Measurements from ENCODE around the gene ADAMTS8.

The ADAMTS8 gene

DNA sequence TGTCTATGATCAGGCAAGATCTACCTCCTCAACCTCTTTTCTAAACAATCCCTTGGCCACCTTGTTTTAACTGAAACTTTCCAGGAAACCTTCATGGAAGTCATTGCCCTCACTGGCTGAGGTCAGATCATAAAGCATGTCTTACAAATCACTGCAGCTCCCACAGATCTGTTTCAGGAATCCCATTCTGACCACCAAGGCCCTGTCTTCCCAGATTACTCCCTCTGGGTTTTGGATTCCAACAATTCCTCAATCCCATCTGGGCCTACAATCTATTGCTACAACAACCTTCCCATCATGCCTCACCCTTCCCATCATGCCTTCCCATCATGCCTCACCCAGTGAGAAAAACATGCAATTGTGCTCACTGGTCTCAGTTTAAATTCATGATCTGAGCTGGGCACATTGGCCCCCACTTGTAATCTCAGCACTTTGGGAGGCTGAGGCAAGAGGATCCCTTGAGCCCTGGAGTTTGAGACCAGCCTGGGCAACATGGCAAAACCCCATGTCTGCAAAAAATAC, 35.9 kb upstream of the ADAMTS8 start:
- Histone ChIP-seq H3K79me1 (ENCODE audit: low read depth, low read length) (no peaks in the 10 kb centered on the region), H3K27me3 (ENCODE audit: control insufficient read depth in 3 of 3, insufficient read depth in 3 of 3, low read depth in 1 of 3, low read length in 3 of 3) (no peaks in the 10 kb centered on the region), H3K4me1 (ENCODE audit: control insufficient read depth in 2 of 2, insufficient read depth in 1 of 2, low read depth in 1 of 2, low read length in 2 of 2) (no peaks in the 10 kb centered on the region), H3K27ac (replicated peaks; ENCODE audit: low read length) (no peak overlapping the region), H2BK12ac (ENCODE audit: low read length) (no peak overlapping the region), H3K4ac (ENCODE audit: low read length) (no peak overlapping the region), H2BK120ac (ENCODE audit: low read depth, low read length) (no peak overlapping the region), H2BK5ac (ENCODE audit: low read length) (no peak overlapping the region), H3K14ac (ENCODE audit: low read length) (no peak overlapping the region), H2AK5ac (ENCODE audit: low read depth, low read length) (no peak overlapping the region), H2AFZ (ENCODE audit: low read length) (no peak overlapping the region), H4K91ac (ENCODE audit: low read depth, low read length, poor library complexity) (no peak overlapping the region), H3K9ac (ENCODE audit: low read depth, low read length, poor library complexity) (no peak overlapping the region), H3K4me2 (ENCODE audit: insufficient read depth, low read length, poor library complexity, severe bottlenecking) (no peak overlapping the region), H3K18ac (ENCODE audit: low read length) (no peak overlapping the region), H3K23ac (ENCODE audit: low read depth, low read length, poor library complexity) (no peak overlapping the region), H3K4me3 (ENCODE audit: low read length in 2 of 2) (no peak overlapping the region), H3K36me3 (replicated peaks in 1 of 2; ENCODE audit: control insufficient read depth in 2 of 2, insufficient read depth in 2 of 2, low read length in 2 of 2) (peaks cover 0 to 1% of the 10 kb centered on the region in 2 donors), H4K8ac (ENCODE audit: low read depth, low read length) (no peak overlapping the region), H2BK15ac (ENCODE audit: low read length) (no peak overlapping the region), H3K9me3 (replicated peaks in 1 of 2; ENCODE audit: control insufficient read depth in 2 of 2, insufficient read depth in 1 of 2, low read depth in 1 of 2, low read length in 2 of 2) (no peaks in the 10 kb centered on the region)
- DNase-seq (ENCODE audit: low spot score) = no peak

DNA sequence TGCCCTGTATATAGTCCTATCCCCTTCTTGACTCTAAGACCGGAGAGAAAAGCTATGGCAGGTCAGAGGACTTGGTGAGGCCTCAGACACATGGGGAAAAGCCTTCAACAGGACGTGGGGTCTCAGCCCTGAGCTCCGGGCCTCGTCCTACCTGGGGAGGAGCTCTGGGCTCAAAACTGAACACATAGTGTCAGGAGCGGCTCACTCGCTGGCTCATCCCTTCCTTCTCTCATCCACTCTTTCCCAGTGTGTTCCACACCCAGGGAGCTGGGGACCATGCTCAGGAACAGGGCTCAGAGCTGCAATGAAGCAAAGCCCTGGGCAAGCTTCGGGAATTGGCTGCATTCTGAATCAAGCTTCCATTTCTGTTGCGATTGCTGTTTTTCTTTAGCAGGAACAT, 34.5 kb upstream of the ADAMTS8 start:
- H2BK120ac ChIP-seq (ENCODE audit: low read depth, low read length) = no peak overlapping the region
- H3K9ac ChIP-seq (ENCODE audit: low read depth, low read length, poor library complexity) = no peak overlapping the region
- H2BK12ac ChIP-seq (ENCODE audit: low read length) = no peak overlapping the region
- no peak overlapping the region for H2BK15ac ChIP-seq (ENCODE audit: low read length)
- H4K8ac ChIP-seq (ENCODE audit: low read depth, low read length) = no peak overlapping the region
- H3K14ac ChIP-seq (ENCODE audit: low read length) = no peak overlapping the region
- no peaks in the 10 kb centered on the region for H3K9me3 ChIP-seq (replicated peaks in 1 of 2; ENCODE audit: control insufficient read depth in 2 of 2, insufficient read depth in 1 of 2, low read depth in 1 of 2, low read length in 2 of 2)
- H3K27me3 ChIP-seq (ENCODE audit: control insufficient read depth in 3 of 3, insufficient read depth in 3 of 3, low read depth in 1 of 3, low read length in 3 of 3) = no peaks in the 10 kb centered on the region
- H2AFZ ChIP-seq (ENCODE audit: low read length) = no peak overlapping the region
- no peak overlapping the region for H3K4me2 ChIP-seq (ENCODE audit: insufficient read depth, low read length, poor library complexity, severe bottlenecking)
- H4K91ac ChIP-seq (ENCODE audit: low read depth, low read length, poor library complexity) = no peak overlapping the region
- no peak overlapping the region for H3K18ac ChIP-seq (ENCODE audit: low read length)
- no peak overlapping the region for H2BK5ac ChIP-seq (ENCODE audit: low read length)
- H3K4ac ChIP-seq (ENCODE audit: low read length) = no peak overlapping the region
- no peak for DNase-seq (ENCODE audit: low spot score)
- no peak overlapping the region for H2AK5ac ChIP-seq (ENCODE audit: low read depth, low read length)
- H3K27ac ChIP-seq (replicated peaks; ENCODE audit: low read length) = no peak overlapping the region
- no peaks in the 10 kb centered on the region for H3K4me1 ChIP-seq (ENCODE audit: control insufficient read depth in 2 of 2, insufficient read depth in 1 of 2, low read depth in 1 of 2, low read length in 2 of 2)
- peaks cover 0 to 1% of the 10 kb centered on the region in 2 donors for H3K36me3 ChIP-seq (replicated peaks in 1 of 2; ENCODE audit: control insufficient read depth in 2 of 2, insufficient read depth in 2 of 2, low read length in 2 of 2)
- H3K23ac ChIP-seq (ENCODE audit: low read depth, low read length, poor library complexity) = no peak overlapping the region
- H3K4me3 ChIP-seq (ENCODE audit: low read length in 2 of 2) = no peak overlapping the region
- no peaks in the 10 kb centered on the region for H3K79me1 ChIP-seq (ENCODE audit: low read depth, low read length)
- no CpG with 5 or more reads among the region's 8 CpGs for WGBS, 2 donors (ENCODE audit: extremely low coverage in 2 of 2, insufficient read length in 2 of 2, insufficient replicate concordance in 1 of 2)

DNA sequence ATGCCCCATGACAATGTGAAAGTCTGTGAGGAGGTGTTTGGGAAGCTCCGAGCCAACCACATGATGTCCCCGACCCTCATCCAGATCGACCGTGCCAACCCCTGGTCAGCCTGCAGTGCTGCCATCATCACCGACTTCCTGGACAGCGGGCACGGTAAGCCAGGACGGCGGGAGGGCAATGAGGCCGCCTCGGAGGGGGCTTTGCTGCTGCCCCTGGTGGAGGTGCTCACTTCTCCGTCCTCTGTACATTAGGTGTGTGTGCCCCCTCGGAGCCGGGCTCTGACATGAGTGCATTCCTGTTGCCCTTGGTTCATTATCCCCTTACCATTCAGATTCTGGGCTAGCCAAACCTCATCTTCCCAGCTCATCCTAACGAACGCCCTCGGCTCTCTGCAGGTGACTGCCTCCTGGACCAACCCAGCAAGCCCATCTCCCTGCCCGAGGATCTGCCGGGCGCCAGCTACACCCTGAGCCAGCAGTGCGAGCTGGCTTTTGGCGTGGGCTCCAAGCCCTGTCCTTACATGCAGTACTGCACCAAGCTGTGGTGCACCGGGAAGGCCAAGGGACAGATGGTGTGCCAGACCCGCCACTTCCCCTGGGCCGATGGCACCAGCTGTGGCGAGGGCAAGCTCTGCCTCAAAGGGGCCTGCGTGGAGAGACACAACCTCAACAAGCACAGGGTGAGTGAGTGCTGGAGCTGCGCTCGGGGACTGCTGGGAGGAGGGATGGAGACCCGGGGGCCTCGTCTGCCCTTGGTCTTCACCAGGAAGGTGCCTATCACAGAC, 33.9 kb upstream of the ADAMTS8 start:
- Histone ChIP-seq H3K9ac (ENCODE audit: low read depth, low read length, poor library complexity) (peak overlapping the region; percentile 44), H3K79me1 (ENCODE audit: low read depth, low read length) (no peaks in the 10 kb centered on the region), H2BK5ac (ENCODE audit: low read length) (no peak overlapping the region), H3K23ac (ENCODE audit: low read depth, low read length, poor library complexity) (peak overlapping the region; percentile 53), H3K4me1 (ENCODE audit: control insufficient read depth in 2 of 2, insufficient read depth in 1 of 2, low read depth in 1 of 2, low read length in 2 of 2) (no peaks in the 10 kb centered on the region), H2BK15ac (ENCODE audit: low read length) (no peak overlapping the region), H2BK12ac (ENCODE audit: low read length) (peak overlapping the region; percentile 48), H3K27me3 (ENCODE audit: control insufficient read depth in 3 of 3, insufficient read depth in 3 of 3, low read depth in 1 of 3, low read length in 3 of 3) (no peaks in the 10 kb centered on the region), H4K91ac (ENCODE audit: low read depth, low read length, poor library complexity) (no peak overlapping the region), H2AK5ac (ENCODE audit: low read depth, low read length) (no peak overlapping the region), H3K4ac (ENCODE audit: low read length) (no peak overlapping the region), H4K8ac (ENCODE audit: low read depth, low read length) (no peak overlapping the region), H3K4me2 (ENCODE audit: insufficient read depth, low read length, poor library complexity, severe bottlenecking) (no peak overlapping the region), H3K4me3 (ENCODE audit: low read length in 2 of 2) (no peak overlapping the region), H2BK120ac (ENCODE audit: low read depth, low read length) (no peak overlapping the region), H3K27ac (replicated peaks; ENCODE audit: low read length) (no peak overlapping the region), H2AFZ (ENCODE audit: low read length) (no peak overlapping the region), H3K18ac (ENCODE audit: low read length) (peak overlapping the region; percentile 53), H3K36me3 (replicated peaks in 1 of 2; ENCODE audit: control insufficient read depth in 2 of 2, insufficient read depth in 2 of 2, low read length in 2 of 2) (peaks cover 0 to 1% of the 10 kb centered on the region in 2 donors), H3K9me3 (replicated peaks in 1 of 2; ENCODE audit: control insufficient read depth in 2 of 2, insufficient read depth in 1 of 2, low read depth in 1 of 2, low read length in 2 of 2) (no peaks in the 10 kb centered on the region), H3K14ac (ENCODE audit: low read length) (no peak overlapping the region)
- no peak for DNase-seq (ENCODE audit: low spot score)
- no CpG with 5 or more reads among the region's 31 CpGs for WGBS, 2 donors (ENCODE audit: extremely low coverage in 2 of 2, insufficient read length in 2 of 2, insufficient replicate concordance in 1 of 2)

DNA sequence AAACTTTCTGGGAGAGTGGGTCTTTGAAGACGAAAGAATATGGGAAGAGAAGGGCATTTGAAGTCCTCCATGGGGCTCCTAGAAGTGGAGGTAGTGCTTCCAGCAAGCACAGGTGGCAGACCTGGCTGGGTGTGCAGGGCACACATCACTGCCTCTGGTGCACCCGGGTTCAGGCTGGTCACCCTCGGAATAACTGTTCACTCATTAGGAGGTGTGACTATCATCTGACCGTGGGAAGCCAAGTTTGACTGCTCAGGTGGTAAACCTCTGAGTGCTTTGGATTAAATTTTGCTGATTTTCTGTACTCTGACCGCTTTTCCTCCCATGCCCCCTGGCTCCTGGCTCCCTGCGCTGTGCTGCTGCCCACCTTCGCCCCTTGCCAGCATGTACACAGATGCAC, 31.1 kb upstream of the ADAMTS8 start:
- DNase-seq (ENCODE audit: low spot score) = no peak
- no peaks in the 10 kb centered on the region for H3K9me3 ChIP-seq (replicated peaks in 1 of 2; ENCODE audit: control insufficient read depth in 2 of 2, insufficient read depth in 1 of 2, low read depth in 1 of 2, low read length in 2 of 2)
- no CpG with 5 or more reads among the region's 7 CpGs for WGBS, 2 donors (ENCODE audit: extremely low coverage in 2 of 2, insufficient read length in 2 of 2, insufficient replicate concordance in 1 of 2)
- no peak overlapping the region for H3K9ac ChIP-seq (ENCODE audit: low read depth, low read length, poor library complexity)
- H2AK5ac ChIP-seq (ENCODE audit: low read depth, low read length) = no peak overlapping the region
- no peak overlapping the region for H3K23ac ChIP-seq (ENCODE audit: low read depth, low read length, poor library complexity)
- no peak overlapping the region for H4K91ac ChIP-seq (ENCODE audit: low read depth, low read length, poor library complexity)
- H3K4ac ChIP-seq (ENCODE audit: low read length) = no peak overlapping the region
- H3K4me3 ChIP-seq (ENCODE audit: low read length in 2 of 2) = no peak overlapping the region
- H2BK5ac ChIP-seq (ENCODE audit: low read length) = no peak overlapping the region
- H3K27me3 ChIP-seq (ENCODE audit: control insufficient read depth in 3 of 3, insufficient read depth in 3 of 3, low read depth in 1 of 3, low read length in 3 of 3) = peaks cover 0 to 2% (median 0%) of the 10 kb centered on the region in 3 experiments
- no peaks in the 10 kb centered on the region for H3K79me1 ChIP-seq (ENCODE audit: low read depth, low read length)
- H3K18ac ChIP-seq (ENCODE audit: low read length) = no peak overlapping the region
- no peaks in the 10 kb centered on the region for H3K4me1 ChIP-seq (ENCODE audit: control insufficient read depth in 2 of 2, insufficient read depth in 1 of 2, low read depth in 1 of 2, low read length in 2 of 2)
- H2BK12ac ChIP-seq (ENCODE audit: low read length) = no peak overlapping the region
- no peak overlapping the region for H3K14ac ChIP-seq (ENCODE audit: low read length)
- no peak overlapping the region for H2AFZ ChIP-seq (ENCODE audit: low read length)
- peaks cover 0 to 1% of the 10 kb centered on the region in 2 donors for H3K36me3 ChIP-seq (replicated peaks in 1 of 2; ENCODE audit: control insufficient read depth in 2 of 2, insufficient read depth in 2 of 2, low read length in 2 of 2)
- H4K8ac ChIP-seq (ENCODE audit: low read depth, low read length) = no peak overlapping the region
- H2BK120ac ChIP-seq (ENCODE audit: low read depth, low read length) = no peak overlapping the region
- H3K27ac ChIP-seq (replicated peaks; ENCODE audit: low read length) = no peak overlapping the region
- no peak overlapping the region for H2BK15ac ChIP-seq (ENCODE audit: low read length)
- no peak overlapping the region for H3K4me2 ChIP-seq (ENCODE audit: insufficient read depth, low read length, poor library complexity, severe bottlenecking)
